Psoas muscle (tissue), 8 donors: ENCODE data around the gene SUFU. TPM values are rescaled to one million over a fixed set of nuclear protein-coding genes. Genes with fewer than 3 reads are reported as not detected.

Experiments used
- ATAC-seq, 4 donors: fragments of 200-7000 bp; cut with Tn5 transposase; one replicate each; pipeline ENCODE4 v1.9.1; 2020; ENCODE audit warnings: moderate library complexity in 3 of 4, mild to moderate bottlenecking in 2 of 4
- DNase-seq, 2 donors: peaks; one replicate each; pipeline ENCODE4 v3.0.0-alpha.2; 2020
- H3K27ac ChIP-seq: fragments of 200-600 bp; one replicate; pipeline ENCODE4 v1.8.0; 2022
- H3K27me3 ChIP-seq, 3 donors: fragments of 200-600 bp in 1 of 3; one replicate each; pipeline versions ENCODE4 v1.6.1 to v1.8.0; 2013 to 2022; ENCODE audit warnings: low read length in 2 of 3, mild to moderate bottlenecking in 2 of 3, moderate library complexity in 1 of 3; ENCODE audit not compliant: insufficient read depth in 3 of 3
- H3K36me3 ChIP-seq, 2 donors: fragments of 200-600 bp in 1 of 2; one replicate each; pipeline versions ENCODE4 v1.6.1 to v1.8.0; 2013 to 2022; ENCODE audit warnings: low read depth in 1 of 2, mild to moderate bottlenecking in 1 of 2, moderate library complexity in 1 of 2; ENCODE audit not compliant: insufficient read depth in 1 of 2
- H3K4me1 ChIP-seq: fragments of 200-600 bp; one replicate; pipeline ENCODE4 v1.8.0; 2022
- H3K4me3 ChIP-seq: fragments of 200-600 bp; one replicate; pipeline ENCODE4 v1.8.0; 2022; ENCODE audit warnings: mild to moderate bottlenecking
- H3K9me3 ChIP-seq: fragments of 200-600 bp; one replicate; pipeline ENCODE4 v1.8.0; 2022
- CTCF ChIP-seq: fragments of 200-600 bp; IDR thresholded peaks from one replicate; pipeline ENCODE4 v1.8.0; 2022; ENCODE audit warnings: antibody characterized with exemption
- WGBS, 3 donors: extraction: QIAGEN DNeasy Blood & Tissue Kit; methylation state at CpG; one replicate each; pipeline versions ENCODE4 v1.1.6 to v1.1.7; 2013; 5-methylcytosine and 5-hydroxymethylcytosine counted together
- intact Hi-C, 2 donors: fragments of 100-400 bp; cut with DNase I; formaldehyde crosslinking; loops; one replicate each; pipeline versions ENCODE4 v1.11.0 to v1.14.2; 2022
- polyA plus RNA-seq, 3 donors: library from polyadenylated mRNA; stranded (reverse); fragments of 200-250 nt; gene quantifications; one replicate each; pipeline ENCODE4 v1.2.3, GENCODE V29; 2013
- total RNA-seq, 4 donors: library from RNA; stranded (reverse); fragmentation: NEBNext Ultra II Directional in 2 of 4; extraction: Animal tissue kit (Norgen Biotek cat#: 25700) in 2 of 4; gene quantifications; one replicate each; pipeline versions ENCODE4 v1.2.1 to v1.2.4, GENCODE V29; 2021 to 2023
- donor health status: healthy with polysubstance abuse.
- donor health status: DM: no; HTN: no; CAD: no; lungs with moderate emphysema.
- donor health status: Bipolar disorder and iron deficiency.
- donor health status: healthy.
- donor health status: DM: yes; HTN: yes; CAD: no.
- donor health status: DM: no; HTN: no; CAD: no.
- donor health status: DM: no; HTN: no; CAD: no.
- donor health status: DM: yes; HTN: yes; CAD: no.

Gene SUFU
- total and polyA plus RNA-seq, 7 donors, result 2.1 to 6.8 (median 5.1) TPM

- no peak for TF ChIP-seq CTCF
- H3K36me3 ChIP-seq, result peaks cover 0 to 23% of the 10 kb centered on the region in 2 donors
- H3K4me3 ChIP-seq, result no peak overlapping the region
- 26 to 53% (median 28%) methylated on average over 6 of the region's 6 CpGs for WGBS, 3 donors
- intact Hi-C loops, result loop anchor here in 1 of 2 donors (5.0 kb wide), 1 partner anchor 41 kb away; the partner anchor contains the start of gene TRIM8
- peak overlapping the region; percentile 89 for H3K27ac ChIP-seq
- no peak for DNase-seq
- no peaks in the 10 kb centered on the region for H3K27me3 ChIP-seq
- ATAC-seq, result peak in 1 of 4 donors; percentile 6
- peaks cover 81% of the 10 kb centered on the region for H3K4me1 ChIP-seq
- H3K9me3 ChIP-seq, result no peaks in the 10 kb centered on the region
These were observed 97.0 kb downstream of the SUFU start for GRCh38 chr10:102600816-102601215.

GRCh38 chr10:102601639-102602038, 97.9 kb downstream of the SUFU start:
- Histone ChIP-seq H3K36me3 (peaks cover 0 to 23% of the 10 kb centered on the region in 2 donors), H3K4me3 (no peak overlapping the region), H3K27ac (peak overlapping the region; percentile 89), H3K9me3 (no peaks in the 10 kb centered on the region), H3K4me1 (peaks cover 75% of the 10 kb centered on the region), H3K27me3 (no peaks in the 10 kb centered on the region)
- DNase-seq (no peak), ATAC-seq (no peak)
- intact Hi-C loops, result loop anchor here in 1 of 2 donors (5.0 kb wide), 1 partner anchor 41 kb away; the partner anchor contains the start of gene TRIM8
- WGBS, 3 donors, result 66 to 92% (median 71%) methylated on average over 9 of the region's 9 CpGs
- TF ChIP-seq CTCF, result no peak

- peak; percentile 2 to 33 (median 13) for ATAC-seq
- 68 to 79% (median 69%) methylated on average over 4 of the region's 4 CpGs for WGBS, 3 donors
- DNase-seq, result peak; percentile 65 to 75
- Histone ChIP-seq H3K4me1 (peaks cover 74% of the 10 kb centered on the region), H3K27me3 (no peaks in the 10 kb centered on the region), H3K4me3 (no peak overlapping the region), H3K27ac (peak overlapping the region; percentile 89), H3K9me3 (no peaks in the 10 kb centered on the region), H3K36me3 (peaks cover 0 to 22% of the 10 kb centered on the region in 2 donors)
- intact Hi-C loops, result loop anchor here in 1 of 2 donors (5.0 kb wide), 1 partner anchor 40 kb away; the partner anchor contains the start of gene TRIM8
- TF ChIP-seq CTCF, result no peak
These were observed 98.7 kb downstream of the SUFU start for GRCh38 chr10:102602272-102603045.

GRCh38 chr10:102603946-102604345, 100.2 kb downstream of the SUFU start:
- DNase-seq (no peak), ATAC-seq (peak; percentile 44 to 79 (median 60))
- no peaks in the 10 kb centered on the region for H3K27me3 ChIP-seq
- intact Hi-C loops, result loop anchor here in 1 of 2 donors (5.0 kb wide), 1 partner anchor 38 kb away; the partner anchor contains the start of gene TRIM8
- TF ChIP-seq CTCF, result no peak
- H3K4me3 ChIP-seq, result no peak overlapping the region
- H3K4me1 ChIP-seq, result peaks cover 67% of the 10 kb centered on the region
- WGBS, 3 donors, result 64 to 76% (median 74%) methylated on average over 7 of the region's 7 CpGs
- H3K9me3 ChIP-seq, result no peaks in the 10 kb centered on the region
- H3K36me3 ChIP-seq, result peaks cover 0 to 7% of the 10 kb centered on the region in 2 donors
- H3K27ac ChIP-seq, result peak overlapping the region; percentile 89
